ENCODE results near the gene NRF1. TPM values are rescaled to one million over a fixed set of nuclear protein-coding genes. Genes with fewer than 3 reads are reported as not detected.

The NRF1 gene
- polyA plus RNA-seq, 4 donors = 7.6 to 15.6 (median 9.3) TPM

DNA sequence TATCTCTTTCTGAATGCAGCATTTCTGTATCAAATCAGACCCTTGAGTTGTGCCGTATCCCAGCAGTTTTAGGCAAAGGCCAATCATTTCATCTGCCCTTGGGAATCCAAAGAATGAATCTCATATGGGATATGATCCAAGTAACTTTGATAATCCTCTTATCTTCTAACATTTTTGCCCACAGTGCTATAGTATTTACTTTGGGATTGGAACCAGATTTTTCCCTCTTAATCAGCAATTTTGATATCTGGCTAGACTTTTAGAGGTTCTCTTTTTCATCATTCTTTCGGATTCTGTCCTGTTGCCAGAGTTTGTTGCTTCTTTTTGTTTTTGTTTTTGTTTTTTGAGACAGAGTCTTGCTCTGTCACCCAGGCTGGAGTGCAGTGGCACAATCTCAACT, 118.0 kb downstream of the NRF1 start:
- Histone ChIP-seq H3K4me3 (ENCODE audit: low read depth in 1 of 3, low read length in 3 of 3) (no peak overlapping the region), H3K27me3 (ENCODE audit: control insufficient read depth in 3 of 3, insufficient read depth in 3 of 3, low read length in 3 of 3) (no peaks in the 10 kb centered on the region), H3K27ac (ENCODE audit: low read depth in 1 of 3, low read length in 2 of 3) (no peak overlapping the region), H3K9me3 (ENCODE audit: control insufficient read depth in 2 of 2, insufficient read depth in 1 of 2, low read depth in 1 of 2, low read length in 1 of 2) (no peaks in the 10 kb centered on the region), H3K36me3 (ENCODE audit: control insufficient read depth in 3 of 3, insufficient read depth in 2 of 3, low read depth in 1 of 3, low read length in 3 of 3) (peaks cover 1 to 34% (median 7%) of the 10 kb centered on the region in 3 donors), H3K4me1 (ENCODE audit: control insufficient read depth in 3 of 3, insufficient read depth in 2 of 3, low read depth in 1 of 3, low read length in 2 of 3) (peaks cover 0 to 3% (median 0%) of the 10 kb centered on the region in 3 donors)
- FAIRE-seq = no peak
- 31 to 60% (median 42%) methylated on average over 2 of the region's 2 CpGs for WGBS, 3 donors
- no peak for DNase-seq

DNA sequence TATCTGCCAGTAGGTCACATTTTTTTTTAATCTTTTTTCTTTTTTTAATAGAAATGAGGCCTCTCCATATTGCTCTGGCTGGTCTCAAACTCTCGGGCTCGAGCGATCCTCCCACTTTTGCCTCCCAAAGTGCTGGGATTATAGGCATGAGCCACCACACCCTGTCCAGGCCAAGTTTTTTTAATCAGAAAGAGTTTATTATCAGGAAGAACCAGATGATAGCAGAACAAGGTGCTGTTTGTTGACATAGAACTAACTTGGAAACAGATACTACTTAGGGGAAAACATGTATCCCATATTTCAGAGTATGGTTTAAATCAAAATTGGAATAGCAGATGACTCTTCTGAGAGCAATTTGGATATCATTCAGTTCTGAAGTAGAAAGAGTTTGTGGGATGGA, 118.6 kb downstream of the NRF1 start:
- DNase-seq (no peak), FAIRE-seq (no peak)
- H3K4me1 ChIP-seq (ENCODE audit: control insufficient read depth in 3 of 3, insufficient read depth in 2 of 3, low read depth in 1 of 3, low read length in 2 of 3) = peaks cover 0 to 3% (median 0%) of the 10 kb centered on the region in 3 donors
- no peak overlapping the region for H3K4me3 ChIP-seq (ENCODE audit: low read depth in 1 of 3, low read length in 3 of 3)
- WGBS, 3 donors = 86 to 96% (median 88%) methylated on average over 3 of the region's 3 CpGs
- H3K36me3 ChIP-seq (ENCODE audit: control insufficient read depth in 3 of 3, insufficient read depth in 2 of 3, low read depth in 1 of 3, low read length in 3 of 3) = peaks cover 0 to 38% (median 10%) of the 10 kb centered on the region in 3 donors
- H3K27ac ChIP-seq (ENCODE audit: low read depth in 1 of 3, low read length in 2 of 3) = no peak overlapping the region
- no peaks in the 10 kb centered on the region for H3K27me3 ChIP-seq (ENCODE audit: control insufficient read depth in 3 of 3, insufficient read depth in 3 of 3, low read length in 3 of 3)
- H3K9me3 ChIP-seq (ENCODE audit: control insufficient read depth in 2 of 2, insufficient read depth in 1 of 2, low read depth in 1 of 2, low read length in 1 of 2) = no peaks in the 10 kb centered on the region

DNA sequence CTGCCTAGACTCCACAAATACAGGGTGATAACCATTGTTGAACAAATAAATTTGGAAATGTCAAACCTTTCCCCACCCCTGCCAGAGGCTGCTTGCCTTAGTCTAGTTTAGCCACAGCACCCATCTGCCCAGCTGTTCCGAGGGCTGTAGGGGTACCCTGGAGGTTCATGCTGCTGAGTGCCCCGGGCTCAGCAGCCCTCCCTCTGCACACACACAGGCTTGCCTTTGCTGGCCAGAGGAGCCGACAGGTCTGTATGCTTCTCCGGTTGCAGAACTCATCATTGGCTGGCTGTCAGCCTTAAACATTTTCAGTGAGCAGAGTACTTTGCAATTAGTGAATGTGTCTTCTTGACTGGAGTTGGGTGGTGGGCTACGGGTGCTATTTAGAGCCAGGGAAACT, 122.9 kb downstream of the NRF1 start:
- Histone ChIP-seq H3K4me1 (ENCODE audit: control insufficient read depth in 3 of 3, insufficient read depth in 2 of 3, low read depth in 1 of 3, low read length in 2 of 3) (peaks cover 0 to under 1% (median 0%) of the 10 kb centered on the region in 3 donors), H3K27me3 (ENCODE audit: control insufficient read depth in 3 of 3, insufficient read depth in 3 of 3, low read length in 3 of 3) (no peaks in the 10 kb centered on the region), H3K4me3 (ENCODE audit: low read depth in 1 of 3, low read length in 3 of 3) (no peak overlapping the region), H3K9me3 (ENCODE audit: control insufficient read depth in 2 of 2, insufficient read depth in 1 of 2, low read depth in 1 of 2, low read length in 1 of 2) (no peaks in the 10 kb centered on the region), H3K27ac (ENCODE audit: low read depth in 1 of 3, low read length in 2 of 3) (no peak overlapping the region), H3K36me3 (ENCODE audit: control insufficient read depth in 3 of 3, insufficient read depth in 2 of 3, low read depth in 1 of 3, low read length in 3 of 3) (peaks cover 2 to 44% (median 8%) of the 10 kb centered on the region in 3 donors)
- DNase-seq (no peak), FAIRE-seq (no peak)
- WGBS, 3 donors = 92 to 99% (median 97%) methylated on average over 5 of the region's 5 CpGs

DNA sequence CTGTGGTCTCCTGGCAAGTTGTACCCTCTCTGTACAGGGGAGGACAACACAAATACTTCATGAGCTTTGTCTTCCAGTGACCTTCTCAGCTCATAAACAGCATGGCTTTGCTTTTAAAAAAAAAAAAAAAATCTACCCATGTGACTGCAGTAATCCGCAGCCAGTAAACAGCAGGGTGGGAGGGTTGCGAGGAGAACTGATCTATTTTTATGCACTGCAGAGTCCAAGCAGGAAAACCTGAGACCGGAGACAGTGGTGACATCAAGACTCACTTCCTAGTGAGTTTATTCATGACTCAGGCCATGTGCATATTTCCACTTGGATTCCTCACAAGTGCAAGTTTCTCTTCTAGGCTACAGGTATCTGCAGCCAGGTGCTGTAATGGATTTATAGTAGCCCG, 127.9 kb downstream of the NRF1 start:
- Histone ChIP-seq H3K4me1 (ENCODE audit: control insufficient read depth in 3 of 3, insufficient read depth in 2 of 3, low read depth in 1 of 3, low read length in 2 of 3) (no peaks in the 10 kb centered on the region), H3K27ac (ENCODE audit: low read depth in 1 of 3, low read length in 2 of 3) (no peak overlapping the region), H3K9me3 (ENCODE audit: control insufficient read depth in 2 of 2, insufficient read depth in 1 of 2, low read depth in 1 of 2, low read length in 1 of 2) (no peaks in the 10 kb centered on the region), H3K27me3 (ENCODE audit: control insufficient read depth in 3 of 3, insufficient read depth in 3 of 3, low read length in 3 of 3) (no peaks in the 10 kb centered on the region), H3K4me3 (ENCODE audit: low read depth in 1 of 3, low read length in 3 of 3) (no peak overlapping the region), H3K36me3 (ENCODE audit: control insufficient read depth in 3 of 3, insufficient read depth in 2 of 3, low read depth in 1 of 3, low read length in 3 of 3) (peaks cover 4 to 39% (median 11%) of the 10 kb centered on the region in 3 donors)
- 76 to 89% (median 82%) methylated on average over 4 of the region's 4 CpGs for WGBS, 3 donors
- no peak for FAIRE-seq
- peak in 1 of 2 donors; percentile 54 for DNase-seq

DNA sequence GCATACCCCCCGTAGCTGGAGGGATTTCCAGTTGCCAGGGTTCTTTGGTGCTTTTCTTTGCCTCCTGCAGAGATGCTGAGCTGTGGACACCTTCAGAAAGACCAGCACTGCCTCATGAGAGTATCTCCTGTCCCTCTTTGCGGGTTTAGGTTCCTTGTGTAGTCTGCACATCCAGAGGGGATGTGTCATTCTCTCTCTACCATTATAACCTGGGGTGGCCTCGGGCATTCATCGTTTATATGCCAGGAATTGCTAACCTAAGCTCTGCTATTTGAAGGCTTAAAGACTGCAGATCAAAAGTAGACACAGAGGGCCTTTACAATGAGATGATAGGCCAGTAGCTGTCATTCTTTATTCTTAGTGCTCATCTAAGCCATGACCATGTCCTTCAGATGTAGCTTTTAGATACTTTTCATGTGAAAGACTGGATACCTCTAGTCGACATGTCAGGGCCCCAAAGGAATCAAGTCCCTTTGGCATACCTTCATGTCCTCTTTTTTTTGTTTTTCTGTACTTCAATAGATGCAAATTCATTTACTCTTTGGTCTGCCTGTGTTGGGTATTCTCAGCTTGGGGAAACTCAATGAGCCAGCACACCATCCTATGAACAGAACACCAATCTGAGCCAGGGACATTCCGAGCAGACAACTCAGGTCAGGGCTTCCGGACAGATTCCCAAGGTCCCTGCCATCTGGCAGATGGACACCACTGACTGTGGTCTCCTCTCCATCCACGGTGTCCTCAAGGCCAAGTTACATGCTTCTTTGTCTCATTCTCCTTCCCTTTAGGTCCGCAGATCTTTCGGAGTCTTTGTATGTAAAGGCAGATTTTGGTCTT, 129.3 kb downstream of the NRF1 start:
- Histone ChIP-seq H3K4me1 (ENCODE audit: control insufficient read depth in 3 of 3, insufficient read depth in 2 of 3, low read depth in 1 of 3, low read length in 2 of 3) (no peaks in the 10 kb centered on the region), H3K27me3 (ENCODE audit: control insufficient read depth in 3 of 3, insufficient read depth in 3 of 3, low read length in 3 of 3) (no peaks in the 10 kb centered on the region), H3K36me3 (ENCODE audit: control insufficient read depth in 3 of 3, insufficient read depth in 2 of 3, low read depth in 1 of 3, low read length in 3 of 3) (peaks cover 4 to 28% (median 8%) of the 10 kb centered on the region in 3 donors), H3K27ac (ENCODE audit: low read depth in 1 of 3, low read length in 2 of 3) (no peak overlapping the region), H3K4me3 (ENCODE audit: low read depth in 1 of 3, low read length in 3 of 3) (no peak overlapping the region), H3K9me3 (ENCODE audit: control insufficient read depth in 2 of 2, insufficient read depth in 1 of 2, low read depth in 1 of 2, low read length in 1 of 2) (no peaks in the 10 kb centered on the region)
- FAIRE-seq = no peak
- no peak for DNase-seq
- WGBS, 3 donors = 93 to 94% (median 94%) methylated on average over 10 of the region's 10 CpGs

DNA sequence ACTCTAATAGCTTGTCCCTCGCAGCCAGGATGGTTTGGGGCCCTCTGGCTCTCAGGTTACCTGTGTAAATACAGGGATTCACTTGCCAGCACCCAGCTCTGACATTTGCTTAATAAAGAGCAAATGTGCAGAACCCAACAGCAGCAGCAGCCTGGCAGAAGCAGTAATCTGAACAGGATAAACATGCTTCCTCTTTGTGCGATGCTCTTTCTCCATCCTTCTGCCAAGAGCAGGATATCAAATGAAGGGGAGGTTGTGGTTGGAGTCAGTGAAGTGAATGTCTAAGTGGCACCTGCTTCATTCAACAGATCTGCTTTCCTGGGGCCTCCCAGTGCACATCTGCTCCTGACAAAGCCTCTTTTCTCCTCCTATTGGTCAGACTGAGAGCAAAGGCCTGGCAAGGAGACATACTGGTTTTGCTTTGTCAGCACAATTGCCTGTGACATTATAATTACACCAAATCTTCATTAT, 130.3 kb downstream of the NRF1 start:
- 51 to 77% (median 69%) methylated on average over 2 of the region's 2 CpGs for WGBS, 3 donors
- no peak overlapping the region for H3K27ac ChIP-seq (ENCODE audit: low read depth in 1 of 3, low read length in 2 of 3)
- no peaks in the 10 kb centered on the region for H3K27me3 ChIP-seq (ENCODE audit: control insufficient read depth in 3 of 3, insufficient read depth in 3 of 3, low read length in 3 of 3)
- H3K36me3 ChIP-seq (ENCODE audit: control insufficient read depth in 3 of 3, insufficient read depth in 2 of 3, low read depth in 1 of 3, low read length in 3 of 3) = peaks cover 3 to 26% (median 8%) of the 10 kb centered on the region in 3 donors
- no peaks in the 10 kb centered on the region for H3K9me3 ChIP-seq (ENCODE audit: control insufficient read depth in 2 of 2, insufficient read depth in 1 of 2, low read depth in 1 of 2, low read length in 1 of 2)
- H3K4me3 ChIP-seq (ENCODE audit: low read depth in 1 of 3, low read length in 3 of 3) = no peak overlapping the region
- FAIRE-seq = no peak
- no peak for DNase-seq
- no peaks in the 10 kb centered on the region for H3K4me1 ChIP-seq (ENCODE audit: control insufficient read depth in 3 of 3, insufficient read depth in 2 of 3, low read depth in 1 of 3, low read length in 2 of 3)

DNA sequence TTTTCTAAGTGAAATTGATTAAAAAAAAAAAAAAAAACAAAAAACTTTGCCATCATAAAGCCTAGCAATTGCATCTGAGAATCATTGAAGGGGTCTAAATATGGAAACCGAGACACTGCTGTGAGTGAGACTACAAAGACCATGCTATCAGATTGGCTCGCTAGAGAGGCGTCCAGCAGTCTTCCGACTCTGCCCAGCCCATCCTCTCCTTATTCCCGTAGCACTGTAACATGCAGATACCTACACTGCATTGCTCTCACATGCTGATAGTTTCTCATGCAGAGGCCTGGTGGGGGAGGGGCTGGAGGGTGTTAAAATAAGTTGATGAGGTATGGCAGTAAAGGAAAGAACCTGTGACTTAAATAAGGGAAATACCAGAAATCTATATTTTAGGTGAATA, 130.7 kb downstream of the NRF1 start:
- no peak overlapping the region for H3K4me3 ChIP-seq (ENCODE audit: low read depth in 1 of 3, low read length in 3 of 3)
- no peaks in the 10 kb centered on the region for H3K27me3 ChIP-seq (ENCODE audit: control insufficient read depth in 3 of 3, insufficient read depth in 3 of 3, low read length in 3 of 3)
- H3K27ac ChIP-seq (ENCODE audit: low read depth in 1 of 3, low read length in 2 of 3) = no peak overlapping the region
- 94 to 100% (median 98%) methylated on average over 5 of the region's 5 CpGs for WGBS, 3 donors
- H3K9me3 ChIP-seq (ENCODE audit: control insufficient read depth in 2 of 2, insufficient read depth in 1 of 2, low read depth in 1 of 2, low read length in 1 of 2) = no peaks in the 10 kb centered on the region
- peaks cover 5 to 30% (median 5%) of the 10 kb centered on the region in 3 donors for H3K36me3 ChIP-seq (ENCODE audit: control insufficient read depth in 3 of 3, insufficient read depth in 2 of 3, low read depth in 1 of 3, low read length in 3 of 3)
- no peak for DNase-seq
- no peaks in the 10 kb centered on the region for H3K4me1 ChIP-seq (ENCODE audit: control insufficient read depth in 3 of 3, insufficient read depth in 2 of 3, low read depth in 1 of 3, low read length in 2 of 3)
- FAIRE-seq = no peak

DNA sequence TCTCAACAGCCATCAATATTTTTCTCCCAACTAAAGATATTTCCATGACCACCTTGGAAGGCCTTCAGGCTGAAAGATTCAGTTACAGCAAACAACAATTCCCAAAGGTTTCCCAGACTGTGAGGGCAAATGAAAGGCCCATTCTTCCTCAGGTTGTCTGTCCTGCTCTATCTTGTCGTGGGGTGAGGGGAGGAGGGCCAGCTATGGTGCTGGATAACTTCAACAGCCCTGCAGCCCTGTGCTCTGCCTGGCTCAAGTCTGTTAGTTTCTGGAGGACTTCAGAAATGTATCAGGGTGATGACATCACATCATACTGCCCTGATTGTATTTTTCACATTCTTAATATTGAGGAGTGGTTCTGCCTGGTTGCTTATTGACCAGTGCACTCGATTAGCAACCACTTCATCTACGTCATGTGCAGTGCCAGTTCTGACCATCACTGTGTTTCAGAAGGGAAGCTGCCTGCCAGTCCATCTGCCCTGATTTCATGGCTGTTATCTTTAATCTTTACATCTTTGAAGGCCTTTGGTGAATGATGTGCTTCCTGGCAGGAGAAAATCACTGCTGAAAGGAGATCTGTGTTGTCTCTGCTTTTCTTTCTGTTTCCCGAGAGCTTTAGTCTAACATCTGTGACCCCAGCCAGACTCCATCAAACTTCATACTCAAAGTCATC, 135.5 kb downstream of the NRF1 start:
- H3K4me3 ChIP-seq (ENCODE audit: low read depth in 1 of 3, low read length in 3 of 3) = no peak overlapping the region
- DNase-seq (no peak), FAIRE-seq (no peak)
- H3K36me3 ChIP-seq (ENCODE audit: control insufficient read depth in 3 of 3, insufficient read depth in 2 of 3, low read depth in 1 of 3, low read length in 3 of 3) = peaks cover 2 to 33% (median 3%) of the 10 kb centered on the region in 3 donors
- H3K4me1 ChIP-seq (ENCODE audit: control insufficient read depth in 3 of 3, insufficient read depth in 2 of 3, low read depth in 1 of 3, low read length in 2 of 3) = no peaks in the 10 kb centered on the region
- WGBS, 3 donors = 81 to 89% (median 86%) methylated on average over 4 of the region's 4 CpGs
- H3K27ac ChIP-seq (ENCODE audit: low read depth in 1 of 3, low read length in 2 of 3) = no peak overlapping the region
- H3K9me3 ChIP-seq (ENCODE audit: control insufficient read depth in 2 of 2, insufficient read depth in 1 of 2, low read depth in 1 of 2, low read length in 1 of 2) = no peaks in the 10 kb centered on the region
- H3K27me3 ChIP-seq (ENCODE audit: control insufficient read depth in 3 of 3, insufficient read depth in 3 of 3, low read length in 3 of 3) = no peaks in the 10 kb centered on the region
